ENCODE results near the gene SCFD2. TPM values are rescaled to one million over a fixed set of nuclear protein-coding genes. Genes with fewer than 3 reads are reported as not detected.

Gene SCFD2
- total RNA-seq, 1 experiment from 2014 or later: 8.4 TPM

DNA sequence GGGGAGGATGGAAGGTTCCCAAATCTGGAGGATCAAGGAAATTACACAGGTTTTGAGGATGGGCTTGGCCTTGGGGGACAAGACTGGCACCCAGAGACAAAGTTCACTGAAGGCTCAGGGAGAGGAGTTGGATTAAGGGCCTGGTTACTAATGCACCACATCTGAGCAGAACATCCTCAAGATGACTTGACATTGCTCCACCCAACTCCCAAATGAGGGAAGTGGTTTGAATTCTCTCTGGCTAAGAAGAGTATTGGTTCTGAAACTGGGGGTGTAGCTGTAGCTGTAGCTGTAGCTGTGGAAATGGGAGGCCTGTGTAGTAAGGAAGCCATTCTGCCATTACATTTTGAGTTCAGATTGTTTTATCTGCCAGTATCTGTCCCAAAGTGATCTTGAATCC, 374.4 kb downstream of the SCFD2 start:
- Histone ChIP-seq H3K36me3 (ENCODE audit: insufficient read depth, low read length, poor library complexity, severe bottlenecking) (no peaks in the 10 kb centered on the region), H3K9me3 (ENCODE audit: low read depth, low read length, poor library complexity, severe bottlenecking) (no peaks in the 10 kb centered on the region), H3K4me1 (ENCODE audit: insufficient read depth, low read length, poor library complexity, severe bottlenecking) (no peaks in the 10 kb centered on the region), H3K4me3 (ENCODE audit: low read depth, low read length, poor library complexity, severe bottlenecking) (no peak overlapping the region), H3K27me3 (replicated peaks; ENCODE audit: insufficient read depth, low read depth, low read length, poor library complexity) (no peaks in the 10 kb centered on the region), H3K27ac (ENCODE audit: low read depth, low read length, poor library complexity, severe bottlenecking) (no peak overlapping the region)
- TF ChIP-seq, protein P1, sequence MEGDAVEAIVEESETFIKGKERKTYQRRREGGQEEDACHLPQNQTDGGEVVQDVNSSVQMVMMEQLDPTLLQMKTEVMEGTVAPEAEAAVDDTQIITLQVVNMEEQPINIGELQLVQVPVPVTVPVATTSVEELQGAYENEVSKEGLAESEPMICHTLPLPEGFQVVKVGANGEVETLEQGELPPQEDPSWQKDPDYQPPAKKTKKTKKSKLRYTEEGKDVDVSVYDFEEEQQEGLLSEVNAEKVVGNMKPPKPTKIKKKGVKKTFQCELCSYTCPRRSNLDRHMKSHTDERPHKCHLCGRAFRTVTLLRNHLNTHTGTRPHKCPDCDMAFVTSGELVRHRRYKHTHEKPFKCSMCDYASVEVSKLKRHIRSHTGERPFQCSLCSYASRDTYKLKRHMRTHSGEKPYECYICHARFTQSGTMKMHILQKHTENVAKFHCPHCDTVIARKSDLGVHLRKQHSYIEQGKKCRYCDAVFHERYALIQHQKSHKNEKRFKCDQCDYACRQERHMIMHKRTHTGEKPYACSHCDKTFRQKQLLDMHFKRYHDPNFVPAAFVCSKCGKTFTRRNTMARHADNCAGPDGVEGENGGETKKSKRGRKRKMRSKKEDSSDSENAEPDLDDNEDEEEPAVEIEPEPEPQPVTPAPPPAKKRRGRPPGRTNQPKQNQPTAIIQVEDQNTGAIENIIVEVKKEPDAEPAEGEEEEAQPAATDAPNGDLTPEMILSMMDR (conservative IDR thresholded peaks at IDR 0.05; ENCODE audit: low read depth, low read length): no peak
- no peak for TF ChIP-seq EZH2 (IDR thresholded peaks at IDR 0.05; ENCODE audit: borderline replicate concordance, low read depth, low read length, poor library complexity, severe bottlenecking)
- DNase-seq (ENCODE audit: low spot score): no peak
- CTCF ChIA-PET: no interaction called here
- POLR2A ChIA-PET (ENCODE audit: low non-redundant PET): no interaction called here
- no TSS peak for BruUV-seq (replicated peaks)
- intact Hi-C loops (cut with micrococcal nuclease; ENCODE audit: unreplicated experiment): no loop called here

DNA sequence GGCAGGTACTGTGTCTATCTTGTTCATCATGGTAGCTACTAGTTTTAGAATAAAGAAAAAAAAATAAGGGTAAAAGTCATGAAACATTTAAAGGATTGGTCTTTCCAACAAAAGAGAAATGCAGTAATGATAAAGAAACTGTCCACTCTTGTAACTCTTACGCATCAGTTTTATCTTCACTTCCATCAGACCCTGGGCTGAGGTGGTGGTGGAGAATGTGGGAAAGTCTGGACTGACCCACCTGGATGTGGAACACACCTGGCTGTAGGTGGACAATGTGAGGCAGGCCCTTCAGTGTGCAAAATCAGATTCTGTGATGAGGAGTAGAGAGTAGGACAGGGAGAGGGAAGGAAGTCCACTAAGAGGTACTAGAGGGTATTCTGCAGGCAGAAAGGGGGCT, 375.2 kb downstream of the SCFD2 start:
- ChIA-PET CTCF (no interaction called here), POLR2A (ENCODE audit: low non-redundant PET) (no interaction called here)
- Histone ChIP-seq H3K4me1 (ENCODE audit: insufficient read depth, low read length, poor library complexity, severe bottlenecking) (no peaks in the 10 kb centered on the region), H3K27ac (ENCODE audit: low read depth, low read length, poor library complexity, severe bottlenecking) (no peak overlapping the region), H3K36me3 (ENCODE audit: insufficient read depth, low read length, poor library complexity, severe bottlenecking) (no peaks in the 10 kb centered on the region), H3K4me3 (ENCODE audit: low read depth, low read length, poor library complexity, severe bottlenecking) (no peak overlapping the region), H3K9me3 (ENCODE audit: low read depth, low read length, poor library complexity, severe bottlenecking) (no peaks in the 10 kb centered on the region), H3K27me3 (replicated peaks; ENCODE audit: insufficient read depth, low read depth, low read length, poor library complexity) (no peaks in the 10 kb centered on the region)
- intact Hi-C loops (cut with micrococcal nuclease; ENCODE audit: unreplicated experiment): no loop called here
- TF ChIP-seq, protein P1 (conservative IDR thresholded peaks at IDR 0.05; ENCODE audit: low read depth, low read length): no peak
- TF ChIP-seq EZH2 (IDR thresholded peaks at IDR 0.05; ENCODE audit: borderline replicate concordance, low read depth, low read length, poor library complexity, severe bottlenecking): no peak
- DNase-seq (ENCODE audit: low spot score): no peak
- no TSS peak for BruUV-seq (replicated peaks)

DNA sequence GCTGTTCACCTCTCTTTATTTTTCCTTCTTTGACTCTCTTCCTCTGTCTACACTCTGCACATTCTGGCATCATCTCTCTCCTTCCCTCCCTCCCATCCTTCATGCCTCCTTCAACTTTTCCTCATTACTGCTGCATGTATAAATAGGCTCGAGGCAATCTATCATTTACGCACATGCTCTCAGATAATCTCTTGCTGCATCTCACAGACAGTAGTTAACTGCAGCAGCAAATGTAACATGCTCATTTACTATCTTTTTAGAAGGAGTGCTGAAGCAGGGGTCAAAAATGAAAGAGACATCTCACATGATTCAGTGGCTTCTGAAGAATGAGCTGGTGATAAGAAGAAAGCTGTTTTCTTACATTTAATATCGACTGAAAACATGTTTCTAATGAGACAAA, 376.0 kb downstream of the SCFD2 start:
- TF ChIP-seq EZH2 (IDR thresholded peaks at IDR 0.05; ENCODE audit: borderline replicate concordance, low read depth, low read length, poor library complexity, severe bottlenecking): no peak
- TF ChIP-seq, protein P1 (conservative IDR thresholded peaks at IDR 0.05; ENCODE audit: low read depth, low read length): no peak
- Histone ChIP-seq H3K36me3 (ENCODE audit: insufficient read depth, low read length, poor library complexity, severe bottlenecking) (no peaks in the 10 kb centered on the region), H3K27ac (ENCODE audit: low read depth, low read length, poor library complexity, severe bottlenecking) (no peak overlapping the region), H3K27me3 (replicated peaks; ENCODE audit: insufficient read depth, low read depth, low read length, poor library complexity) (no peaks in the 10 kb centered on the region), H3K4me1 (ENCODE audit: insufficient read depth, low read length, poor library complexity, severe bottlenecking) (no peaks in the 10 kb centered on the region), H3K9me3 (ENCODE audit: low read depth, low read length, poor library complexity, severe bottlenecking) (no peaks in the 10 kb centered on the region), H3K4me3 (ENCODE audit: low read depth, low read length, poor library complexity, severe bottlenecking) (no peak overlapping the region)
- no TSS peak for BruUV-seq (replicated peaks)
- ChIA-PET CTCF (no interaction called here), POLR2A (ENCODE audit: low non-redundant PET) (no interaction called here)
- intact Hi-C loops (cut with micrococcal nuclease; ENCODE audit: unreplicated experiment): loop anchor here (10.0 kb wide), 1 partner anchor 1245 kb away; no protein-coding TSS in a partner anchor
- no peak for DNase-seq (ENCODE audit: low spot score)

All from A673 (cell line).